ENCODE results near the gene ADAMTS2. TPM values are rescaled to one million over a fixed set of nuclear protein-coding genes. Genes with fewer than 3 reads are reported as not detected.

The ADAMTS2 gene
- total and polyA plus RNA-seq, 2 of the 4 experiments (the other 2 are of a cell fraction), result 19.0 to 58.8 TPM

DNA sequence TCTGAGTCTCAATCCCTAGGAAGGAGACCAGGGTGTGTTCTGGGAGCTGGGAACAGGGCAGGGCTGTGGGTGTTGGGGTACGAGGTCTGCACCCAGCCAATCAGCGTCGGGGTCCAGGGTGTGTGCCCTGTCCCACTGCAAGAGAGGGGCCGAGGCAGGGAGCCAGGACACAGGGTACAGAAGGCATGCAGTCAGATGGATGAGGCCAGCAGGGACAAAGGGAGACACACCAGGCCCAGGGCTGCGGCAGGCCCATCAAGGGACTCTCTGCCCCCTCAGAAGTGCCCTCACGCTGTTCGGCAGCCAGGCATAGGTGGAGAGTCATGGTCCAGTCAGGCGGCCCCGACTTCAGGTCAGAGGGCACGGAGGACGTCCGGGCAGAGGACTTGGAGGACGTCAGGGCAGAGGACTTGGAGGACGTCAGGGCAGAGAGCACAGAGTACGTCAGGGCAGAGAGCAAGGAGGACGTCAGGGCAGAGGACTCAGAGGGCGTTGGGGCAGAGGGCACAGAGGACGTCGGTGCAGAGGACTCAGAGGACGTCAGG, 28.8 kb upstream of the ADAMTS2 start:
- no peak overlapping the region for H2AK9ac ChIP-seq (replicated peaks; ENCODE audit: low read depth, low read length, poor library complexity)
- POLR2A ChIA-PET (ENCODE audit: unreplicated experiment), result no interaction called here
- no peak overlapping the region for H3K4me3 ChIP-seq (ENCODE audit: insufficient read depth, low read depth, low read length)
- in situ Hi-C loops (cut with MboI; ENCODE audit: low sequenced_read_pairs) (no loop called here), intact Hi-C loops (cut with micrococcal nuclease) (no loop called here), dilution Hi-C loops (cut with HindIII; ENCODE audit: low sequenced_read_pairs, unreplicated experiment) (no loop called here)
- no peak overlapping the region for H3K9ac ChIP-seq (ENCODE audit: low read depth, low read length)
- no peak for TF ChIP-seq SMC3 (IDR thresholded peaks at IDR 0.05; ENCODE audit: low read depth, low read length)
- no peaks in the 10 kb centered on the region for H3K27me3 ChIP-seq (ENCODE audit: control insufficient read depth, insufficient read depth, low read length)
- no peak overlapping the region for H3K23ac ChIP-seq (ENCODE audit: low read depth, low read length)
- H2AK5ac ChIP-seq (ENCODE audit: low read depth, low read length), result no peak overlapping the region
- H3K79me1 ChIP-seq (ENCODE audit: low read depth in 1 of 2, low read length in 2 of 2), result peaks cover 4 to 14% of the 10 kb centered on the region in 2 experiments; a peak in 2 of 4 replicates
- no peak overlapping the region for H2BK120ac ChIP-seq (ENCODE audit: low read depth, low read length)
- no peak overlapping the region for H2BK15ac ChIP-seq (ENCODE audit: low read depth, low read length)
- no peak overlapping the region for H4K5ac ChIP-seq (ENCODE audit: low read depth, low read length)
- H3K4me1 ChIP-seq (ENCODE audit: control insufficient read depth, insufficient read depth, low read length), result peaks cover 20% of the 10 kb centered on the region
- H3K18ac ChIP-seq (ENCODE audit: low read depth, low read length), result no peak overlapping the region
- ATAC-seq (ENCODE audit: low read depth), result no peak
- no peak overlapping the region for H2BK20ac ChIP-seq (ENCODE audit: low read depth, low read length)
- no peaks in the 10 kb centered on the region for H4K20me1 ChIP-seq (ENCODE audit: insufficient read depth, low read length)
- no peak overlapping the region for H3K4me2 ChIP-seq (ENCODE audit: low read depth, low read length)
- H2AFZ ChIP-seq (replicated peaks; ENCODE audit: low read length, poor library complexity), result no peak overlapping the region
- no peak overlapping the region for H3K27ac ChIP-seq (ENCODE audit: insufficient read depth, low read length)
- H3K4ac ChIP-seq (ENCODE audit: low read depth, low read length), result no peak overlapping the region
- 86% methylated on average over 9 of the region's 20 CpGs; no CpG with 5 or more reads in 1 of the 2 experiments for WGBS, 2 experiments (ENCODE audit: extremely low coverage in 2 of 2, insufficient read length in 1 of 2)
- no peak for DNase-seq
- no peak overlapping the region for H4K91ac ChIP-seq (ENCODE audit: insufficient read depth, low read depth, low read length)
- H3K56ac ChIP-seq (ENCODE audit: extremely low read depth, insufficient read depth, low read length), result no peak overlapping the region
- BruUV-seq (replicated peaks), result no TSS peak
- no peaks in the 10 kb centered on the region for H3K9me3 ChIP-seq (ENCODE audit: control insufficient read depth, insufficient read depth, low read length)
- no peaks in the 10 kb centered on the region for H3K36me3 ChIP-seq (ENCODE audit: control insufficient read depth, insufficient read depth, low read length)
- H3K14ac ChIP-seq (replicated peaks; ENCODE audit: low read depth, low read length), result no peak overlapping the region
- peaks cover 8% of the 10 kb centered on the region; the same call in 1 of the 2 replicates for H3K9me1 ChIP-seq (ENCODE audit: insufficient read depth, low read length)
- CTCF ChIA-PET, result no interaction called here
- no peak overlapping the region for H4K8ac ChIP-seq (ENCODE audit: low read depth in 2 of 2, low read length in 2 of 2)
- no peak overlapping the region for H2BK5ac ChIP-seq (ENCODE audit: low read depth, low read length, poor library complexity, severe bottlenecking)
